ENCODE results near the gene CT55.

- TF ChIP-seq CTCF (IDR thresholded peaks at IDR 0.05; ENCODE audit: poor library complexity) = no peak
- no peak for TF ChIP-seq EZH2 (IDR thresholded peaks at IDR 0.05; ENCODE audit: borderline replicate concordance)
- TF ChIP-seq EZH2phosphoT487 (IDR thresholded peaks at IDR 0.05; ENCODE audit: low read depth, severe bottlenecking, unreplicated experiment) = no peak
These were observed 20.6 kb upstream of the CT55 start for GRCh38 chrX:135191838-135192237.

Measured in hepatocyte (in vitro differentiated cells).